Neuron (in vitro differentiated cells): ENCODE results near the gene NUDT14.

Experiments
- H2AFZ ChIP-seq: one replicate; pipeline ENCODE4 v1.6.1; 2013; ENCODE audit warnings: low read depth, mild to moderate bottlenecking, inconsistent platforms, low read length, moderate library complexity
- H3K27me3 ChIP-seq: one replicate; pipeline ENCODE4 v1.6.1; 2013; ENCODE audit warnings: low read length; ENCODE audit not compliant: insufficient read depth
- H3K36me3 ChIP-seq: one replicate; pipeline ENCODE4 v1.6.1; 2013; ENCODE audit warnings: low read length; ENCODE audit not compliant: insufficient read depth
- H3K4me1 ChIP-seq: one replicate; pipeline ENCODE4 v1.6.1; 2013; ENCODE audit warnings: low read length; ENCODE audit not compliant: insufficient read depth
- H3K4me3 ChIP-seq: 2 replicates; pipeline ENCODE4 v1.5.1; 2013; ENCODE audit warnings: mild to moderate bottlenecking, low read length, moderate library complexity
- H3K9me3 ChIP-seq: one replicate; pipeline ENCODE4 v1.6.1; 2013; ENCODE audit warnings: low read length

NUDT14 gene

GRCh38 chr14:105219043-105219612 is 38.0 kb upstream of the NUDT14 start:
- Histone ChIP-seq H3K27me3 (no peaks in the 10 kb centered on the region), H2AFZ (no peak overlapping the region), H3K4me3 (no peak overlapping the region), H3K9me3 (peaks cover 2% of the 10 kb centered on the region), H3K36me3 (peaks cover 32% of the 10 kb centered on the region), H3K4me1 (no peaks in the 10 kb centered on the region)

- Histone ChIP-seq H3K9me3 (peaks cover 2% of the 10 kb centered on the region), H3K27me3 (no peaks in the 10 kb centered on the region), H2AFZ (no peak overlapping the region), H3K4me3 (no peak overlapping the region), H3K4me1 (no peaks in the 10 kb centered on the region), H3K36me3 (peaks cover 32% of the 10 kb centered on the region)
These were observed 37.5 kb upstream of the NUDT14 start for GRCh38 chr14:105218611-105219010.

- H2AFZ ChIP-seq: no peak overlapping the region
- H3K36me3 ChIP-seq: peaks cover 32% of the 10 kb centered on the region
- no peaks in the 10 kb centered on the region for H3K9me3 ChIP-seq
- H3K4me1 ChIP-seq: no peaks in the 10 kb centered on the region
- no peaks in the 10 kb centered on the region for H3K27me3 ChIP-seq
- no peak overlapping the region for H3K4me3 ChIP-seq
These were observed 36.7 kb upstream of the NUDT14 start for GRCh38 chr14:105217774-105218173.

- Histone ChIP-seq H3K27me3 (no peaks in the 10 kb centered on the region), H3K4me1 (no peaks in the 10 kb centered on the region), H3K4me3 (no peak overlapping the region), H3K36me3 (peaks cover 32% of the 10 kb centered on the region), H2AFZ (no peak overlapping the region), H3K9me3 (no peaks in the 10 kb centered on the region)
These were observed 35.6 kb upstream of the NUDT14 start for GRCh38 chr14:105216490-105217247.

GRCh38 chr14:105215602-105216001 is 34.5 kb upstream of the NUDT14 start:
- H3K4me1 ChIP-seq: no peaks in the 10 kb centered on the region
- H3K36me3 ChIP-seq: peaks cover 24% of the 10 kb centered on the region
- H3K27me3 ChIP-seq: no peaks in the 10 kb centered on the region
- H2AFZ ChIP-seq: no peak overlapping the region
- no peak overlapping the region for H3K4me3 ChIP-seq
- no peaks in the 10 kb centered on the region for H3K9me3 ChIP-seq

- H2AFZ ChIP-seq: no peak overlapping the region
- H3K9me3 ChIP-seq: no peaks in the 10 kb centered on the region
- peaks cover 18% of the 10 kb centered on the region for H3K36me3 ChIP-seq
- no peak overlapping the region for H3K4me3 ChIP-seq
- H3K4me1 ChIP-seq: no peaks in the 10 kb centered on the region
- no peaks in the 10 kb centered on the region for H3K27me3 ChIP-seq
These were observed 33.3 kb upstream of the NUDT14 start for GRCh38 chr14:105214324-105214915.

- Histone ChIP-seq H3K4me3 (no peak overlapping the region), H3K9me3 (no peaks in the 10 kb centered on the region), H3K4me1 (no peaks in the 10 kb centered on the region), H3K36me3 (peaks cover 15% of the 10 kb centered on the region), H2AFZ (no peak overlapping the region), H3K27me3 (no peaks in the 10 kb centered on the region)
These were observed 32.2 kb upstream of the NUDT14 start for GRCh38 chr14:105213361-105213760.

- H2AFZ ChIP-seq: no peak overlapping the region
- H3K4me1 ChIP-seq: no peaks in the 10 kb centered on the region
- peaks cover 9% of the 10 kb centered on the region for H3K36me3 ChIP-seq
- no peaks in the 10 kb centered on the region for H3K9me3 ChIP-seq
- no peak overlapping the region for H3K4me3 ChIP-seq
- no peaks in the 10 kb centered on the region for H3K27me3 ChIP-seq
These were observed 31.6 kb upstream of the NUDT14 start for GRCh38 chr14:105212541-105213300.

GRCh38 chr14:105211758-105212089 is 30.6 kb upstream of the NUDT14 start:
- no peaks in the 10 kb centered on the region for H3K4me1 ChIP-seq
- H3K4me3 ChIP-seq: no peak overlapping the region
- no peaks in the 10 kb centered on the region for H3K27me3 ChIP-seq
- no peaks in the 10 kb centered on the region for H3K9me3 ChIP-seq
- no peak overlapping the region for H2AFZ ChIP-seq
- H3K36me3 ChIP-seq: no peaks in the 10 kb centered on the region

GRCh38 chr14:105211086-105211757 is 30.1 kb upstream of the NUDT14 start:
- Histone ChIP-seq H3K4me3 (no peak overlapping the region), H3K9me3 (no peaks in the 10 kb centered on the region), H3K36me3 (no peaks in the 10 kb centered on the region), H2AFZ (no peak overlapping the region), H3K4me1 (no peaks in the 10 kb centered on the region), H3K27me3 (no peaks in the 10 kb centered on the region)

- Histone ChIP-seq H3K4me1 (no peaks in the 10 kb centered on the region), H3K9me3 (no peaks in the 10 kb centered on the region), H2AFZ (no peak overlapping the region), H3K27me3 (no peaks in the 10 kb centered on the region), H3K36me3 (no peaks in the 10 kb centered on the region), H3K4me3 (no peak overlapping the region)
These were observed 29.3 kb upstream of the NUDT14 start for GRCh38 chr14:105210266-105211025.

- H3K27me3 ChIP-seq: no peaks in the 10 kb centered on the region
These were observed 28.5 kb upstream of the NUDT14 start for GRCh38 chr14:105209646-105210045.

More at GRCh38 chr14:105209646-105210045, 28.5 kb upstream of the NUDT14 start:
- no peak overlapping the region for H2AFZ ChIP-seq
- no peaks in the 10 kb centered on the region for H3K36me3 ChIP-seq
- H3K4me1 ChIP-seq: no peaks in the 10 kb centered on the region
- no peaks in the 10 kb centered on the region for H3K9me3 ChIP-seq
- no peak overlapping the region for H3K4me3 ChIP-seq
